ENCODE results near the gene ASIC4. TPM values are rescaled to one million over a fixed set of nuclear protein-coding genes. Genes with fewer than 3 reads are reported as not detected.

The ASIC4 gene
- total and polyA plus RNA-seq, 2 of the 13 experiments (the other 11 are each of a cell fraction or from before 2014, with no cell fraction given): 0.03 TPM; not detected in 1

DNA sequence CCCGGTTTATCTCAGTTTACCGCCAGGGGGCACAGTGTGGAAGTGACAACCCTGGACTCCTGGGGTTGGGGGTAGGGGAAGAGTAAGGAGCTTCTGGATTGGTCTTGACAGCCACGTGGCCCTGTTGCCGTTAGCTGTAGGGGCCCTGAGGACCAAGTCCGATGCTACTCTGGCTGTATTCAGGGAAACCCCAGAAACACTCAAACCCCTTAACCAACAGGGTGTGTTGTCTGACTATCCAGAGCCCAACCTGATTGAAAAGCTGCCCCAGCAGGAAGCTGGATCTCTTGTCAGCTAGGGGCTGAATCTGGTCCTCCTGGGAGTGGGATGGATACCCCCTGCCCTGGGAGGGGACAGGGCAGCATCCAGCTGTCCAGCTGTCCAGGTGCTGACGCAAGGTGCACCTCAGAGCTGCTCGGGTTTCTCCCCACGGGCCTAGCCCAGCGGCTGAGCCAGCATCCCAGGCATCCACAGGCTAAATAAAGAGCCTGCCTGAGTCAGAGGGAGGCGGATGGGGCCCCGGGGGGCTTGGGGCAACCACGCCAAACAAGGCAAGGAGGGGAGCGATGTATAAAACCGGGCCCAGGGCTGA lies 18.7 kb upstream of the ASIC4 start (continued):
- no peak for TF ChIP-seq SMARCC2 (IDR thresholded peaks at IDR 0.05)
- no peak for TF ChIP-seq REL (CRISPR knock-in tag; conservative IDR thresholded peaks at IDR 0.05)
- no peak for TF ChIP-seq ZBTB8A (CRISPR knock-in tag; IDR thresholded peaks at IDR 0.05; ENCODE audit: borderline replicate concordance, low read depth)
- TF ChIP-seq, protein P1, sequence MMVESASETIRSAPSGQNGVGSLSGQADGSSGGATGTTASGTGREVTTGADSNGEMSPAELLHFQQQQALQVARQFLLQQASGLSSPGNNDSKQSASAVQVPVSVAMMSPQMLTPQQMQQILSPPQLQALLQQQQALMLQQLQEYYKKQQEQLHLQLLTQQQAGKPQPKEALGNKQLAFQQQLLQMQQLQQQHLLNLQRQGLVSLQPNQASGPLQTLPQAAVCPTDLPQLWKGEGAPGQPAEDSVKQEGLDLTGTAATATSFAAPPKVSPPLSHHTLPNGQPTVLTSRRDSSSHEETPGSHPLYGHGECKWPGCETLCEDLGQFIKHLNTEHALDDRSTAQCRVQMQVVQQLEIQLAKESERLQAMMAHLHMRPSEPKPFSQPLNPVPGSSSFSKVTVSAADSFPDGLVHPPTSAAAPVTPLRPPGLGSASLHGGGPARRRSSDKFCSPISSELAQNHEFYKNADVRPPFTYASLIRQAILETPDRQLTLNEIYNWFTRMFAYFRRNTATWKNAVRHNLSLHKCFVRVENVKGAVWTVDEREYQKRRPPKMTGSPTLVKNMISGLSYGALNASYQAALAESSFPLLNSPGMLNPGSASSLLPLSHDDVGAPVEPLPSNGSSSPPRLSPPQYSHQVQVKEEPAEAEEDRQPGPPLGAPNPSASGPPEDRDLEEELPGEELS (CRISPR knock-in tag; IDR thresholded peaks at IDR 0.05): no peak; the same call in 1 of the 2 replicates
- no peak for TF ChIP-seq PCBP2 (optimal IDR thresholded peaks at IDR 0.05; ENCODE audit: low read depth, low read length, poor library complexity, severe bottlenecking)
- TF ChIP-seq ZNF883 (CRISPR knock-in tag; IDR thresholded peaks at IDR 0.05; ENCODE audit: not compliant biosample characterization): no peak
- TF ChIP-seq NFYC (CRISPR knock-in tag; IDR thresholded peaks at IDR 0.05): peak; percentile 73
- no peak for TF ChIP-seq SMAD1 (CRISPR knock-in tag; IDR thresholded peaks at IDR 0.05; ENCODE audit: borderline replicate concordance, low read depth)
- TF ChIP-seq, protein P2, sequence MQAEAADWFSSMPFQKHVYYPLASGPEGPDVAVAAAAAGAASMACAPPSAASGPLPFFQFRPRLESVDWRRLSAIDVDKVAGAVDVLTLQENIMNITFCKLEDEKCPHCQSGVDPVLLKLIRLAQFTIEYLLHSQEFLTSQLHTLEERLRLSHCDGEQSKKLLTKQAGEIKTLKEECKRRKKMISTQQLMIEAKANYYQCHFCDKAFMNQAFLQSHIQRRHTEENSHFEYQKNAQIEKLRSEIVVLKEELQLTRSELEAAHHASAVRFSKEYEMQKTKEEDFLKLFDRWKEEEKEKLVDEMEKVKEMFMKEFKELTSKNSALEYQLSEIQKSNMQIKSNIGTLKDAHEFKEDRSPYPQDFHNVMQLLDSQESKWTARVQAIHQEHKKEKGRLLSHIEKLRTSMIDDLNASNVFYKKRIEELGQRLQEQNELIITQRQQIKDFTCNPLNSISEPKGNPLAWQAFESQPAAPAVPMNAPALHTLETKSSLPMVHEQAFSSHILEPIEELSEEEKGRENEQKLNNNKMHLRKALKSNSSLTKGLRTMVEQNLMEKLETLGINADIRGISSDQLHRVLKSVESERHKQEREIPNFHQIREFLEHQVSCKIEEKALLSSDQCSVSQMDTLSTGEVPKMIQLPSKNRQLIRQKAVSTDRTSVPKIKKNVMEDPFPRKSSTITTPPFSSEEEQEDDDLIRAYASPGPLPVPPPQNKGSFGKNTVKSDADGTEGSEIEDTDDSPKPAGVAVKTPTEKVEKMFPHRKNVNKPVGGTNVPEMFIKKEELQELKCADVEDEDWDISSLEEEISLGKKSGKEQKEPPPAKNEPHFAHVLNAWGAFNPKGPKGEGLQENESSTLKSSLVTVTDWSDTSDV (CRISPR knock-in tag; IDR thresholded peaks at IDR 0.05): no peak
- TF ChIP-seq IRX3 (CRISPR knock-in tag; IDR thresholded peaks at IDR 0.05; ENCODE audit: borderline replicate concordance, low read depth): no peak
- TF ChIP-seq, protein P3, sequence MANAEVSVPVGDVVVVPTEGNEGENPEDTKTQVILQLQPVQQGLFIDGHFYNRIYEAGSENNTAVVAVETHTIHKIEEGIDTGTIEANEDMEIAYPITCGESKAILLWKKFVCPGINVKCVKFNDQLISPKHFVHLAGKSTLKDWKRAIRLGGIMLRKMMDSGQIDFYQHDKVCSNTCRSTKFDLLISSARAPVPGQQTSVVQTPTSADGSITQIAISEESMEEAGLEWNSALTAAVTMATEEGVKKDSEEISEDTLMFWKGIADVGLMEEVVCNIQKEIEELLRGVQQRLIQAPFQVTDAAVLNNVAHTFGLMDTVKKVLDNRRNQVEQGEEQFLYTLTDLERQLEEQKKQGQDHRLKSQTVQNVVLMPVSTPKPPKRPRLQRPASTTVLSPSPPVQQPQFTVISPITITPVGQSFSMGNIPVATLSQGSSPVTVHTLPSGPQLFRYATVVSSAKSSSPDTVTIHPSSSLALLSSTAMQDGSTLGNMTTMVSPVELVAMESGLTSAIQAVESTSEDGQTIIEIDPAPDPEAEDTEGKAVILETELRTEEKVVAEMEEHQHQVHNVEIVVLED (CRISPR knock-in tag; IDR thresholded peaks at IDR 0.05; ENCODE audit: borderline replicate concordance): no peak
- no peak for TF ChIP-seq ZNF761 (CRISPR knock-in tag; conservative IDR thresholded peaks at IDR 0.05)
- no peak for TF ChIP-seq ZSCAN12 (CRISPR knock-in tag; IDR thresholded peaks at IDR 0.05)
- peak; percentile 54; the same call in 1 of the 3 replicates for TF ChIP-seq MXI1 (IDR thresholded peaks at IDR 0.05; ENCODE audit: borderline replicate concordance, low read depth, low read length)
- peak; percentile 51 for TF ChIP-seq STAG1 (CRISPR knock-in tag; IDR thresholded peaks at IDR 0.05)
- TF ChIP-seq ZC3H13 (CRISPR knock-in tag; IDR thresholded peaks at IDR 0.05): no peak; the same call in 1 of the 2 replicates
- TF ChIP-seq TBX2 (CRISPR knock-in tag; IDR thresholded peaks at IDR 0.05; ENCODE audit: borderline replicate concordance): peak; percentile 58; the same call in 1 of the 2 replicates
- TF ChIP-seq XRCC5 (optimal IDR thresholded peaks at IDR 0.05; ENCODE audit: low read length): peak; percentile 90
- TF ChIP-seq EED (CRISPR knock-in tag; IDR thresholded peaks at IDR 0.05): 0 out of 2 replicates have a peak, but pooled peaks have one; percentile 24
- TF ChIP-seq ZNF556 (CRISPR knock-in tag; IDR thresholded peaks at IDR 0.05; ENCODE audit: borderline replicate concordance): 0 out of 2 replicates have a peak, but pooled peaks have one; percentile 58
- TF ChIP-seq RAD51 (IDR thresholded peaks at IDR 0.05; ENCODE audit: borderline replicate concordance): peak; percentile 52; the same call in 1 of the 2 replicates
- no peak for TF ChIP-seq CBX1 (IDR thresholded peaks at IDR 0.05; ENCODE audit: low read depth)

Data from HepG2 (cell line).